ENCODE data around the gene SF1. TPM values are rescaled to one million over a fixed set of nuclear protein-coding genes. Genes with fewer than 3 reads are reported as not detected.

The SF1 gene
- total and polyA plus RNA-seq, 9 of the 15 experiments (the other 6 are each of a cell fraction or from before 2014, with no cell fraction given), result 13.1 to 334 (median 111) TPM

- TF ChIP-seq MYNN (IDR thresholded peaks at IDR 0.05) (no peak), MYNN (CRISPR knock-in tag; IDR thresholded peaks at IDR 0.05) (0 out of 2 replicates have a peak, but pooled peaks have one; percentile 27), THAP7 (CRISPR knock-in tag; IDR thresholded peaks at IDR 0.05) (no peak), ELF1 (tag; IDR thresholded peaks at IDR 0.05) (peak; percentile 95), HINFP (tag; conservative IDR thresholded peaks at IDR 0.05; ENCODE audit: low read depth) (peak; percentile 99), SNIP1 (IDR thresholded peaks at IDR 0.05; ENCODE audit: low read depth) (no peak), ZNF639 (CRISPR knock-in tag; conservative IDR thresholded peaks at IDR 0.05 in 1 of 2, IDR thresholded peaks at IDR 0.05 in 1 of 2) (peak in 1 of 2 experiments; percentile 86; a peak in 2 of 4 replicates), DMBX1 (CRISPR knock-in tag; IDR thresholded peaks at IDR 0.05; ENCODE audit: borderline replicate concordance) (peak; percentile 13; the same call in 1 of the 2 replicates), CBX1 (IDR thresholded peaks at IDR 0.05; ENCODE audit: low read depth) (no peak), POLR2B (IDR thresholded peaks at IDR 0.05; ENCODE audit: low read depth, partially characterized antibody) (peak; percentile 37), SPI1 (IDR thresholded peaks at IDR 0.05; ENCODE audit: borderline replicate concordance, low read depth, low read length) (0 out of 2 replicates have a peak, but pooled peaks have one; percentile 18), SIN3A (IDR thresholded peaks at IDR 0.05; ENCODE audit: borderline replicate concordance in 2 of 2, control insufficient read depth in 1 of 2, low read depth in 2 of 2, low read length in 2 of 2) (no peak), EP300 (IDR thresholded peaks at IDR 0.05; ENCODE audit: low read length) (peak; percentile 6; the same call in 1 of the 2 replicates), FOXJ2 (tag; IDR thresholded peaks at IDR 0.05) (0 out of 2 replicates have a peak, but pooled peaks have one; percentile 42), AFF1 (IDR thresholded peaks at IDR 0.05; ENCODE audit: low read depth in 1 of 2, partially characterized antibody in 2 of 2) (peak in 1 of 2 experiments; percentile 96), NFRKB (IDR thresholded peaks at IDR 0.05; ENCODE audit: low read depth) (no peak), MTF1 (CRISPR knock-in tag; IDR thresholded peaks at IDR 0.05; ENCODE audit: borderline replicate concordance) (no peak)
Measured at GRCh38 chr11:64810271-64810890, 32.0 kb upstream of the SF1 start, which contains the start of gene MEN1 (continued).

All from K562 (cell line).